Calu3 (cell line): ENCODE data around the gene CEP250. TPM values are rescaled to one million over a fixed set of nuclear protein-coding genes. Genes with fewer than 3 reads are reported as not detected.
"Not testable (repeated sequence)": the region's sequence is repeated elsewhere in the genome, so short reads cannot be mapped to it uniquely, and the experiment has no call there.

Source experiments
- BruUV-seq: library from RNA; stranded (reverse); fragments of 400-500 nt; replicated peaks from 2 replicates; lab custom pipeline; 2021; lab: Mats Ljungman, UMichigan
- CTCF ChIA-PET: fragments of 300-600 bp; sonication (Branson Sonifier 250); formaldehyde crosslinking; loops from one replicate; lab custom pipeline; 2022; ENCODE audit warnings: antibody characterized with exemption; lab: Charles Lee
- DNase-seq: peaks from one replicate; pipeline ENCODE4 v3.0.0; 2022
- H3K27ac Mint-ChIP-seq: one replicate; pipeline ENCODE4 v1.8.0; 2022; ENCODE audit warnings: mixed read lengths; ENCODE audit not compliant: unreplicated experiment
- H3K27me3 Mint-ChIP-seq: one replicate; pipeline ENCODE4 v1.8.0; 2022; ENCODE audit warnings: mixed read lengths; ENCODE audit not compliant: unreplicated experiment
- H3K36me3 Mint-ChIP-seq: one replicate; pipeline ENCODE4 v1.8.0; 2022; ENCODE audit warnings: mild to moderate bottlenecking, moderate library complexity, mixed read lengths; ENCODE audit not compliant: insufficient read depth, unreplicated experiment
- H3K4me1 Mint-ChIP-seq: one replicate; pipeline ENCODE4 v1.8.0; 2022; ENCODE audit warnings: mild to moderate bottlenecking, low read depth, mixed read lengths; ENCODE audit not compliant: unreplicated experiment
- H3K4me3 Mint-ChIP-seq: one replicate; pipeline ENCODE4 v1.8.0; 2022; ENCODE audit warnings: mild to moderate bottlenecking, low read depth, moderate library complexity, mixed read lengths; ENCODE audit not compliant: unreplicated experiment
- H3K9me3 Mint-ChIP-seq: one replicate; pipeline ENCODE4 v1.8.0; 2022; ENCODE audit warnings: low read depth, mixed read lengths; ENCODE audit not compliant: unreplicated experiment
- intact Hi-C: fragments of 100-400 bp; cut with micrococcal nuclease; formaldehyde crosslinking; loops from one replicate; pipeline ENCODE4 v1.10.0; 2022; ENCODE audit not compliant: unreplicated experiment
- total RNA-seq: library from RNA; stranded (reverse); gene quantifications from 2 replicates; pipeline ENCODE4 v1.2.3, GENCODE V29; 2022
- TF ChIP-seq, protein P1 (sequence below): fragments of 200-600 bp; IDR thresholded peaks from one replicate; pipeline ENCODE4 v1.8.0; 2022; ENCODE audit warnings: antibody characterized with exemption; ENCODE audit not compliant: unreplicated experiment

CEP250 gene
- total RNA-seq, 1 experiment from 2014 or later, result 61.0 TPM

DNA sequence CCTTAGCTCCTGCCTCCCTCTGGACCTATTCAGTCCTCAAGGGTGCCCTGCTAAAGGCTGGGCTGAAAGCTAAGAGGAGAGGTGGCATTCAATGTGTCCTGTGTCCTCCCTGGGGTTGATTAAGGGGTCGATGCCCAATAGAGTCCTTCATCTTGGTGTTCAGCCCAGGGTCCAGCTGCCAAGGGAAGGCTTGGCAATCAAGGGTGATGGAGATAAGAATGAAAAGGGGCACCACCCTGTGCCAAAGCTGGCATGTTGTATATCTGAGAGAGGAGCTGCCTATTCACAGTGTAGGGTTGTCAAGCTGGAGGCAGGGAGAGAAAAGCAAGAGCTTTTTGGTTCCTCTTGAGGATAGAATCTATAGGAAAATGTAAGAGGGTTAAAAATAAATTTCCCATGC lies 61.7 kb downstream of the CEP250 start:
- Mint-ChIP-seq H3K27me3 (no peaks in the 10 kb centered on the region), H3K4me1 (peaks cover 20% of the 10 kb centered on the region), H3K4me3 (no peak overlapping the region), H3K9me3 (peaks cover 4% of the 10 kb centered on the region), H3K36me3 (peaks cover 9% of the 10 kb centered on the region), H3K27ac (no peak overlapping the region)
- no peak for DNase-seq
- no TSS peak for BruUV-seq
- TF ChIP-seq, protein P1, sequence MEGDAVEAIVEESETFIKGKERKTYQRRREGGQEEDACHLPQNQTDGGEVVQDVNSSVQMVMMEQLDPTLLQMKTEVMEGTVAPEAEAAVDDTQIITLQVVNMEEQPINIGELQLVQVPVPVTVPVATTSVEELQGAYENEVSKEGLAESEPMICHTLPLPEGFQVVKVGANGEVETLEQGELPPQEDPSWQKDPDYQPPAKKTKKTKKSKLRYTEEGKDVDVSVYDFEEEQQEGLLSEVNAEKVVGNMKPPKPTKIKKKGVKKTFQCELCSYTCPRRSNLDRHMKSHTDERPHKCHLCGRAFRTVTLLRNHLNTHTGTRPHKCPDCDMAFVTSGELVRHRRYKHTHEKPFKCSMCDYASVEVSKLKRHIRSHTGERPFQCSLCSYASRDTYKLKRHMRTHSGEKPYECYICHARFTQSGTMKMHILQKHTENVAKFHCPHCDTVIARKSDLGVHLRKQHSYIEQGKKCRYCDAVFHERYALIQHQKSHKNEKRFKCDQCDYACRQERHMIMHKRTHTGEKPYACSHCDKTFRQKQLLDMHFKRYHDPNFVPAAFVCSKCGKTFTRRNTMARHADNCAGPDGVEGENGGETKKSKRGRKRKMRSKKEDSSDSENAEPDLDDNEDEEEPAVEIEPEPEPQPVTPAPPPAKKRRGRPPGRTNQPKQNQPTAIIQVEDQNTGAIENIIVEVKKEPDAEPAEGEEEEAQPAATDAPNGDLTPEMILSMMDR, result no peak
- CTCF ChIA-PET, result interaction anchor here (0.6 to 2.4 kb wide), 4 partner anchors 54 to 102 kb away, joined by 3 to 10 read pairs (median 7); no protein-coding TSS in a partner anchor
- intact Hi-C loops, result loop anchor here (5.0 to 10.0 kb wide), 2 partner anchors 100 to 148 kb away; partner anchors contain the start of genes CPNE1, RBM12 and SPAG4

DNA sequence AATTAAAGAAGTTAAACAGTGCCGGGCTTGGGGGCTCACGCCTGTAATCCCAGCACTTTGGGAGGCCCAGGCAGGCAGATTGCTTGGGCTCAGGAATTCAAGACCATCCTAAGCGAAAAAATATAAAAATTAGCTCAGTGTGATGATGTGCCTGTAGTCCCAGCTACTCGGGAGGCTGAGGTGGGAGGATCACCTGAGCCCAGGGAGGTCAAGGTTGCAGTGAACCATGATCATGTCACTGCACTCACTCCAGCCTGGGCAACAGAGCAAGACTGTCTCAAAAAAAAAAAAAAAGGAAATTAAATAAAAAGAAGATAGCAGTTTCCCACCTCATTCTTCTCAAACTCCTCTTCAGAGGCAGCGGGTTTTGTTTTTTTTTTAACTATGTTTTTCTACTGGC lies 62.4 kb downstream of the CEP250 start:
- CTCF ChIA-PET, result interaction anchor here (0.7 to 2.4 kb wide), 4 partner anchors 55 to 959 kb away, joined by 4 to 10 read pairs (median 7); partner anchors contain the start of gene MAP1LC3A
- peaks cover 20% of the 10 kb centered on the region for H3K4me1 Mint-ChIP-seq
- H3K27me3 Mint-ChIP-seq, DNase-seq, H3K36me3 Mint-ChIP-seq, H3K4me3 Mint-ChIP-seq, H3K9me3 Mint-ChIP-seq, BruUV-seq, H3K27ac Mint-ChIP-seq: not testable (repeated sequence)
- intact Hi-C loops, result loop anchor here (5.0 to 10.0 kb wide), 2 partner anchors 100 to 147 kb away; partner anchors contain the start of genes CPNE1, RBM12 and SPAG4

DNA sequence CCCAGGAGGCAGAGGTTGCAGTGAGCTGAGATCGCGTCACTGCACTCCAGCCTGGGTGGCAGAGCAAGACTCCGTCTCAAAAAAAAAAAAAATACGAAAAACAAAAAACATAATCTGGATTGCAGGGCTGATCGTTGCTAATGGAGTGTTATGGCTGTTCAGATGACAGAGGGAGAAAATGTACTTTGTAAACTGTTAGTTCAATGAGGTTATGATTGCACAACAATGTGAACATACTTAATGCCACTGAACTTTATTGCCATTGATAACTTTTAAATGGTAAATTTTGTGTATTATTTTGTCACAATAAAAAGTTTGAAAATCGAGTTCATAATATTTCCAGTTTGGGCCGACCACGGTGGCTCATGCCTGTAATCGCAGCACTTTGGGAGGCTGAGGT lies 63.6 kb downstream of the CEP250 start:
- H3K27me3 Mint-ChIP-seq, result no peaks in the 10 kb centered on the region
- peaks cover 15% of the 10 kb centered on the region for H3K36me3 Mint-ChIP-seq
- no peak overlapping the region for H3K4me3 Mint-ChIP-seq
- DNase-seq, result no peak
- TF ChIP-seq, protein P1, result no peak
- CTCF ChIA-PET, result interaction anchor here (0.7 kb wide), 1 partner anchor 241 kb away, joined by 3 read pairs; the partner anchor contains the start of gene MMP24OS
- BruUV-seq, result no TSS peak
- no peak overlapping the region for H3K27ac Mint-ChIP-seq
- peaks cover 4% of the 10 kb centered on the region for H3K9me3 Mint-ChIP-seq
- H3K4me1 Mint-ChIP-seq, result peaks cover 20% of the 10 kb centered on the region
- intact Hi-C loops, result loop anchor here (5.0 to 10.0 kb wide), 2 partner anchors 98 to 146 kb away; partner anchors contain the start of genes CPNE1, RBM12 and SPAG4

DNA sequence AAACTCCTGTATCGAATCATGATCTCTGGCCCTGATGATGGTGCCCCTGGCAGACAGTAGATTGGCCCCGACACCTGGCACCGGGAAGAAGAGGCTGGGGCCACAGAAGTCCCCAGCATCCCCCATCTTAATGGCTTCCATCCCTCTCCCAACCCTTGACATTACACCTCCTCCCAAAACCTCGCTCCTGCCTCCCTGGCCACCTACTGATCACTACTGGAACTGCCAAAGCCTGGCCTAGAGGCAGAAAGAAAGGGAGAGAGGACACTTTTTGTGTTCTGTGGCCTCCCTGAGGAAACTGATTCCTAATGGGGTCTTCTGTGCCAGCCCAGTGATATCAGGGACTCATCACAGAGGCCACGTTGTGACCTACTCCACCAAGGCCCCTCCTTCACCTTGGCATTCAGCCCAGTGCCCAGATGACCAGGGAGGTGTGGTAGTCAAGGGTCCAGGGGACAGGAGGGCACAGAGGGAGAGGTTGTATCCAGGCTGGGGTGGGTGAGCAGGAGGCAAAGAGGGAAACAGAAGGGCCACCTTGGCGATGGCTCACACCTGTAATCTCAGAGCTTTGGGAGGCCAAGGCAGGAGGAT lies 68.0 kb downstream of the CEP250 start:
- DNase-seq, result peak; percentile 63
- Mint-ChIP-seq H3K9me3 (peaks cover 4% of the 10 kb centered on the region), H3K36me3 (peaks cover 6% of the 10 kb centered on the region), H3K27me3 (peaks cover 4% of the 10 kb centered on the region), H3K27ac (no peak overlapping the region), H3K4me1 (no peaks in the 10 kb centered on the region), H3K4me3 (no peak overlapping the region)
- TF ChIP-seq, protein P1, result peak; percentile 69
- intact Hi-C loops, result no loop called here
- no TSS peak for BruUV-seq
- CTCF ChIA-PET, result no interaction called here
